NK-92 (cell line): ENCODE data around the gene NRN1L.
"Not testable (repeated sequence)": the region's sequence is repeated elsewhere in the genome, so short reads cannot be mapped to it uniquely, and the experiment has no call there.

Experiments
- DNase-seq: peaks from one replicate; lab custom pipeline; 2025; ENCODE audit not compliant: unreplicated experiment; lab: John Stamatoyannopoulos, UW

The NRN1L gene

DNA sequence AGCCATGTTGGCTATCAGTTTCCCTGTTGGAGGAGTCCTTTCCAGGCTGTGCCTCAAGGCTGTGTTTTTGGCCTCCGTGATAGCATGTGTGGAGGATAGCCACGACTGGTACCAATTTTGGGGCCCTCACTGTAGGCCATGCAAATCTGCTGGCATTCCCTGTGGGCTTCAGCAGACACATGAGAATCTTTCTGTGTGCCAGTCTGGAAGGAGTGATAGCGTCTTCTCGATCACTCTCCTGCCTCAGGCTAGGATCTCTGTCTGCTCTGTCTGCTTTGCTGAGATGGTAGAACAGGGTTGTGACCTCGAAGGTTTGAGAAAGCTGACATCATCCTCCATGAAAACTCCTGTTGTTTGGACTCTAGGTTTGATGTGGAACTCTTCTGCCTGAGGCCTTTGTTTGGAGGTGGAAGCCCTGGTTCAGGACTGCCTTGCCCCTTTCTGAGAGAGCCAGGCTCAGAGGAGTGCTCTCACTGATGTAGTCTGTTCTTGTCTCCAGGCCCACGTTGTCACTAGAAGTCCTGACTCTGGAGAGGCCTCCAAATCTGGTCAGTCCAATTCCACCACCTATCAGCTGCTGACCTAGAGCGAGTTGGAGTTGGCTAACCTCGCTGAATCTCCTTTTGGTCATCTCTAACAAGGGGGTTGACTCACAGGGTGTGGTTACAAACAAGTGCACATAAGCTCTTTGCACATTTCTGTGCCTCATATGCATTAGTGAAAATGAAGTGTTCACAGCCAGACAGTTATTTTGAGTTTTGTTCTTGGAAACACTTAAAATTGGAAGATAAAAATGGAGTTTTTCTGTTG lies 23.9 kb upstream of the NRN1L start:
- no peak for DNase-seq

GRCh38 chr16:67861877-67862276 lies 22.8 kb upstream of the NRN1L start:
- DNase-seq: no peak

DNA sequence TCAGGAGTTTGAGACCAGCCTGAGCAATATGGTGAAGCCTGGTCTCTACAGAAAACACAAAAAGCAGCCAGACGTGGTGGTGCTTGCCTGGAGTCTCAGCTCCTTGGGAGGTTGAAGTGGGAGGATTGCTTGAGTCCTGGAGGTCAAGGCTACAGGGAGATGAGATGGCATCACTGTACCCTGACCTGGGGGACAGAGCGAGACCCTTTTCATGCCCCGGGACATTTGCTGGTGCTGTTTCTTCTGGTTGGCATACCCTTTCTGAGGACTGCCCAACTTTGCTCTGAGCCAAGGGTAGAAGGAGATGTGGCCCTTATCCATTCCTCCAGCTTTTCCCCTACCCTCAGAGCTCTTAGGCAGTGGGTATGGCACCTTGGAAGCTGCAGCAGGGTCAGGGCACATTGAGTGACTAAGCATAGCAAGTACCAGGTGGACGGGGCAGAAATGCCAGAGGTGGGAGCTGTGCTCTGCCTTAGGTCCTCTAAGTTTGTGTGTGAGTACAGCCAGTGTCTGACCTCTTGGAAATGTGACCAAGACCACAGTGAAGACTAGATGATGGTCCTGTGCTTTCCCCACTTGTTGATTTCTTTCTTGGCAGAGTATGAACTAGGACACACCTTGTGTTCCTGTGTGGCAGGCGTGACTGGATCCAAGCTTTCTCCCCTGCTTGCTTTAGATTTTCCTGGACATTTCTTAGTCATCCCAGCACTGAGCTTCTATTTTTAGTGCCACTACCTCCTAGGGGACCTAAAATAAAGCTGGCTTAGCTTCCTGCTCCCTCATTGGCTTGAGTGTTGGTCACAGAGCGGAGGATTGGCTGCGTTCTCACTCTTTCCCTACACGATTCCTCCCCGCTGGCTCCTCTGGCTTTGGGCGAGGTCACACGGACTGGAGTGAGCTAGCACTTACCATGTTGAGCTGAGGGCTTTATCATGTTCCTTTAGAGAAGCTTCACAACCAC lies 21.8 kb upstream of the NRN1L start:
- no peak for DNase-seq

DNA sequence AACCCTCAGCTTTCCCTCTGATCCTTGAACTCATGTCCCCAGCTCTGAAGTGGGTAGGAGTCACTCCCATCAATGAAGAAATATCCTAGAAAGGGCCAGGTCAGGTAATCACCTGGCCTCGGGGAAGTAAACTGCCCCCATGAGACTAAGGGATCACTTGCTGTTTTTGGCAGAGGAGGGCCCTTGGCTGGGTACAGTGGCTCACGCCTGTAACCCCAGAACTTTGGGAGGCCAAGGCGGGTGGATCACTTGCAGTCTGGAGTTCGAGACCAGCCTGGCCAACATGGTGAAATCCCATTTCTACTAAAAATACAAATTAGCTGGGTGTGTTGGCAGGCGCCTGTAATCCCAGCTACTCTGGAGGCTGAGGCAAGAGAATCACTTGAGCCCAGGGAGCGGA lies 20.6 kb upstream of the NRN1L start:
- not testable (repeated sequence) for DNase-seq

DNA sequence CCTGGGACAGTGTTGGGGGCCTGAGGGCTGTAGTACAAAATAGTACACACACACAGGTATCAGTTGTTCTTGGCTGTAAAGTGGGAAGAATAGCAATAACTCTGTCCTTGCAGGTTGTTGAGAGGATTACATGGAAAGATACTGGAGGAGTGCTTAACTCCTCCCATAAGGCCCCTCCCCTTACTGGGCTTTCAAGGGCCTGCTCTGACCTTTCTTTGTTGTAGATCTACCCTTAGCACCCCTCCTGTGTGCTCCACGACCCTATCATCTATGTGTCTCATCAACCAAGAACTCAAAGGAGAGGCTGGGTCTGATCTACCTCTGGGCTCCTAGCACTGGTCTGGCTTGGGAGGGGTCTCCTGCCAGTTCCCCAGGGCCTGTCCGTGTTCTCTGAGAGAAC lies 20.1 kb upstream of the NRN1L start:
- no peak for DNase-seq

DNA sequence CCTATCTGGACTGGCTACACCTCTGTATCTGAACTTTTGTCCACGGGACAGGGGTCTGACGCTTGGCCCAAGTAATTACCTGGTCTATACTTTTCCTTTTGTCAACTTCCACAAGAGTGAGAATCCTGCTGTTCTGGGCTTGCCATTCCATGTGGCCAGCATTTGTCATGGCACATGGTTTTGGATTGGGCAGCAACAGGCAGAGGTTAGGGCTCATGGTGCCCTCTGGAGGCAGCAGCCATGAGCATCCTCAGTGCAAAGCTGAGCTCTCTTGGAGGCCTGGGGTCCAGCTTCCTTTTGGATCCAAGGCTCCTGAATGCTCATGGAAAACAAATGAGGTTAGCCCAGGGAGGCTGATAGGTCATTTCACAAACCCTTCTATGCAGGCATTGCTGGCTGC lies 19.4 kb upstream of the NRN1L start:
- no peak for DNase-seq

- no peak for DNase-seq
These were observed 16.4 kb upstream of the NRN1L start for GRCh38 chr16:67868290-67868689.

DNA sequence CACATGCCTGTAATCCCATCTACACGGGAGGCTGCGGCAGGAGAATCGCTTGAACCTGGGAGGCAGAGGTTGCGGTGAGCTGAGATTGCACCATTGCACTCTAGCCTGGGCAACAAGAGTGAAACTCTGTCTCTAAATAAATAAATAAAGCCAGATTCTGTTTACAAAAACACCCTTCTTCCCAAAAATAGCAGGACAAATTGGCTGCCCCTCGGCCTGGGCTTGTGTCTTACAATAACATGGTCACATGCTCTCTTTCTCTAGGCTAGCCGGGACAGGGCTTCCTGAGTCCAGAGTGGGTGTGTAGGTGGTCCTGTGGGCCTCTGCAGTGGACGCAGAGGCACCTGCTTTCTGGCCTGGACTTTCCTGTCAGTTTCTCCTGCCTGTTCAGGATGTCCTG lies 15.0 kb upstream of the NRN1L start:
- DNase-seq: no peak

- DNase-seq: no peak
These were observed 13.4 kb upstream of the NRN1L start for GRCh38 chr16:67871256-67871655.

GRCh38 chr16:67872131-67872630 lies 12.5 kb upstream of the NRN1L start:
- DNase-seq: no peak

DNA sequence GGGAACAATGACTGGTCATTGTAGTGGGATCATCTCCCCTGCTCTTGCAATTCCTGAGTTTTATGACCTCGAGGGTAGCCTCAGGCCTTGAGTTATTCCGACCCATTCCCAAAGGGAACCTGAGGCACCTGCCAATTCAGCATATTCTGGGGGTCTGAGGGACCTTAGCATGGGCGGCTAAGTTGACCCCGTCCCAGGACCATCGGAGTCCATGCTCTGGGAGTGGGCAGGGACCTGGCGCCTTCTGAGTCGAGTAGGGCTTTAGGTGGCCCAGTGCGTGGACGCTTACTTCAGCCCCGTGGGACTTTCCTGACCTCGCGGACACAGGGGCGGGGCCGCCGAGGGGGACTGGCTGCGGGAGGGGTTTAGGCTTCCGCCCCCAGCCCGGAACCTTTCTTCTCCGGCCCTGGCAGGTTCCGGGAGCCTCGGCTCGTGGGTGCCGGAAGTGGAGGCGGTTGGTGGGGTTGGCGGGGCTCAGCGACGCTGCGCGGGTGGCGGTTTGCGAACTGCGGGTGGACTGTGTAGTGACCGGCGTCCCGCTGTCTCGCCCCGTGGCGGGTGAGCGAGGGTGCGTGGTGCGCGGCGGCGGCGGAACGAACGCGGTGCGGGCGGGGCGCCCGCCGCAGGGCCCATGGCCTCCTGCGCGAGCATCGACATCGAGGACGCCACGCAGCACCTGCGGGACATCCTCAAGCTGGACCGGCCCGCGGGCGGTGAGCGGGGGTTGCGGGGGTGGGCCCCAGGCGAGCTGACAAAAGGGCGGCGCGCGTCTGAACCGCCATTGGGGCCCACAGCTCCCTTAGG lies 11.9 kb upstream of the NRN1L start, which contains the start of gene EDC4:
Gene EDC4 (plus strand): TSS at position 422 of the 804 bp plus-strand sequence. CDS start 210 bp downstream, at position 632.
- peak; percentile 7 for DNase-seq

- DNase-seq: no peak
These were observed 11.0 kb upstream of the NRN1L start for GRCh38 chr16:67873435-67874370.

DNA sequence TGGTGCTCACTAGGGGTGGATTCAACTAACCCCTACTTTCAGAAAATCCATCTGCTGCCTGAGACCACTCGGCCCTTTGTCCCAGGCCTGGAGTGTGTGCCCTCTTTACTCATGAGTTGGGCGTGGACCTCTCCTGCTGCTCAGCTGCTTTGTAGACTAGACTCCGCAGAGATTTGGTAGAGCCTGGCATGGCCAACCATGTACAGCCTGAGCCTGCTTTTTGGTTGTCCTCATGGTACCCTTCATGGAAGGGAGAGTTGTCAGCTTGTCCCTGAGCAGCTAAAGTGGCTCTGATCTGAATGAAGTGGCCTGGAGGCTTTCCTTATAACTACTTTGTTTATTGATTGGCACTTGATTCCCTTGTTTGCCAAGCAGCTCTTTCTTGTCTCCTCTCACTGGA lies 10.3 kb upstream of the NRN1L start:
- no peak for DNase-seq

GRCh38 chr16:67877064-67877463 lies 7.6 kb upstream of the NRN1L start:
- no peak for DNase-seq

DNA sequence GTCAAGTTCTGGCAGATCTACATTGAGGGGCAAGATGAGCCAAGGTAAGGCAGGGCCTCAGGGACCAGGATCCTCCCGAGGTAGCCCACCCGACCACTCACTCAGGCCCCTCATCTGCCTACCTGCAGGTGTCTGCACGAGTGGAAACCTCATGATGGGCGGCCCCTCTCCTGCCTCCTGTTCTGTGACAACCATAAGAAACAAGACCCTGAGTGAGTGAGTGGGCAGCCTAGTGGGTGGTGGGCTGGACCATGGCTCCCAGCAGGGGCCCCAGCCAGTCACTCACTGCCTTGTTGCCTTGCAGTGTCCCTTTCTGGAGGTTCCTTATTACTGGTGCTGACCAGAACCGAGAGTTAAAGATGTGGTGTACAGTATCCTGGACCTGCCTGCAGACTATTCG lies 6.5 kb upstream of the NRN1L start:
- DNase-seq: no peak

DNA sequence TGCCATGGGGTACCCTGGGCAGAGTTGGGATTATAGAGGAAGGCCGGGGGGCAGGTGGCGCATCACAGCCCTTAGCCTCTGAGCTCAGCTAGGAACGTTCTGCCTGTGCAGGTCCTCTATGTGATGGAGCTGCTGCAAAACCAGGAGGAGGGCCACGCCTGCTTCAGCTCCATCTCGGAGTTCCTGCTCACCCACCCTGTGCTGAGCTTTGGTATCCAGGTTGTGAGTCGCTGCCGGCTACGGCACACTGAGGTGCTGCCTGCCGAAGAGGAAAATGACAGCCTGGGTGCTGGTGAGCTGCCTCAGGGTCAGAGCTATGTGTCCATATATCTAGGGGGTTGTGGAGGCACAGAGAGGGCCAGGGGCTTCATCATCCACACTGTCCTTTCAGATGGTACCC lies 5.8 kb upstream of the NRN1L start:
- no peak for DNase-seq

- no peak for DNase-seq
These were observed 5.2 kb upstream of the NRN1L start for GRCh38 chr16:67879462-67879861.

DNA sequence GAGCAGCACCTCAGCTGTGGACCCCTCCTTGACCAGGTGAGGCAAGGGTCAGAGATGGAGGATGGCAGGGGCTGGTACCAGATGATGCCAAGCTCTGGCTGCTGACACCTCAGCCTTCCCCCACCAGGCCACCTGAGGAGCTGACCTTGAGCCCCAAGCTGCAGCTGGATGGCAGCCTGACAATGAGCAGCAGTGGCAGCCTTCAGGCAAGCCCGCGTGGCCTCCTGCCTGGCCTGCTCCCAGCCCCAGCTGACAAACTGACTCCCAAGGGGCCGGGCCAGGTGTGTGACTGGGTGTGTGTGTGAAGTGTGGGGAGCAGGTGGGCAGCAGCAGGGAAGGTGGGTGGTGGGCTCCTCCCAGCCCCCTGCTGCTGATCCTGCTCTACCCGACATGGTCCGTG lies 4.7 kb upstream of the NRN1L start:
- no peak for DNase-seq

DNA sequence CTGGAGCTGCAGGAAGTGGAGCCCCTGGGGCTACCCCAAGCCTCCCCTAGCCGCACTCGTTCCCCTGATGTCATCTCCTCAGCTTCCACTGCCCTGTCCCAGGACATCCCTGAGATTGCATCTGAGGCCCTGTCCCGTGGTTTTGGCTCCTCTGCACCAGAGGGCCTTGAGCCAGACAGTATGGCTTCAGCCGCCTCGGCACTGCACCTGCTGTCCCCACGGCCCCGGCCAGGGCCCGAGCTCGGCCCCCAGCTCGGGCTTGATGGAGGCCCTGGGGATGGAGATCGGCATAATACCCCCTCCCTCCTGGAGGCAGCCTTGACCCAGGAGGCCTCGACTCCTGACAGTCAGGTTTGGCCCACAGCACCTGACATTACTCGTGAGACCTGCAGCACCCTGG lies 4.1 kb upstream of the NRN1L start:
- no peak for DNase-seq

DNA sequence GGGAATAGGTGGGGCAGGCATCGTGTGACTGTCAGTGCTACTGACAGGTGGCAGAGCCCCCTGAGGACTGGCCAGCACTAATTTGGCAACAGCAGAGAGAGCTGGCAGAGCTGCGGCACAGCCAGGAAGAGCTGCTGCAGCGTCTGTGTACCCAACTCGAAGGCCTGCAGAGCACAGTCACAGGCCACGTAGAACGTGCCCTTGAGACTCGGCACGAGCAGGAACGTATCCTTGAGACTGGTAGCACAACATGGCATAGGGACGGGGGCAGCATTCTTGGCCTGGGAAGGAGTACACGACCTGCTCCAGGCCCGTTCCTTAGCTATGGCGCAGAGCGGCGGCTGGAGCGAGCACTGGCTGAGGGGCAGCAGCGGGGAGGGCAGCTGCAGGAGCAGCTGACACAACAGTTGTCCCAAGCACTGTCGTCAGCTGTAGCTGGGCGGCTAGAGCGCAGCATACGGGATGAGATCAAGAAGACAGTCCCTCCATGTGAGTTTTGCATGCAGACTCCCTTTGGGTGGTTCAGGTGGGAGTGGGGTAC lies 3.0 kb upstream of the NRN1L start:
- DNase-seq: no peak
